ENCODE results near the gene PTPN11.

- TF ChIP-seq CTCF (IDR thresholded peaks at IDR 0.05) (no peak), POLR2A (IDR thresholded peaks at IDR 0.05) (no peak)
Measured at GRCh38 chr12:112468046-112468445, 49.3 kb downstream of the PTPN11 start.

All from adrenal gland (tissue), 5 donors.